Stimulated activated CD8-positive, alpha-beta memory T cell treated with anti-CD3 and anti-CD28 coated beads, Interleukin-15, amount 100 ng/mL, for 1 hour (primary cell): ENCODE data around the gene KIF3A.

Experiments used
- DNase-seq: peaks from one replicate; pipeline ENCODE4 v3.0.0-alpha.2; 2020; ENCODE audit warnings: low read depth

The KIF3A gene

GRCh38 chr5:132736853-132737833 lies at the start of gene KIF3A:
KIF3A (minus strand) TSS chr5:132737546; CDS start chr5:132737419, 127 bp downstream.
- peak; percentile 97 for DNase-seq

GRCh38 chr5:132787076-132787475 lies 49.7 kb upstream of the KIF3A start:
- DNase-seq, result no peak

- no peak for DNase-seq
Observed at GRCh38 chr5:132785864-132786263, 48.5 kb upstream of the KIF3A start.

- DNase-seq, result no peak
Observed at GRCh38 chr5:132785365-132785764, 48.0 kb upstream of the KIF3A start.

GRCh38 chr5:132782101-132782500 lies 44.8 kb upstream of the KIF3A start:
- no peak for DNase-seq

DNA sequence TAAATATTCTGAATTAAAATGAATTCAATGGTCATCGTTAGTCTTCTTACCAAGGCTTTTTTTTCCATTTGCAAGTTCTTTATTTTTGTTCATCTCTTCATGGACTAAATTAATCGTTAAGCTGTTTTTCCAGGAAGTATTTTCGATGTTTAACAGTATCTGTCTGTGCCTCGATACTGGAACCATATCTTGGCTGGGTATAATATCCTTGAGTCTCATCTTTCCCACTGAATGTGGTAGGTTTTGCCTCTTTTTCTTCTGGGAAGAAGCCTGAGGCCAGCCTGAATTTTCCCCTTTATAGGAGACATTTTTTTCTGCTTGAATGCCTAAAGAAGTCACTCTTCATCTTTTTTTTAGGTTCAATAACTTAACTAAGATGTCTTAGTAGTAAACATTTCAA lies 43.7 kb upstream of the KIF3A start:
- DNase-seq, result no peak

GRCh38 chr5:132780577-132780976 lies 43.2 kb upstream of the KIF3A start:
- no peak for DNase-seq

GRCh38 chr5:132779961-132780360 lies 42.6 kb upstream of the KIF3A start:
- no peak for DNase-seq

DNA sequence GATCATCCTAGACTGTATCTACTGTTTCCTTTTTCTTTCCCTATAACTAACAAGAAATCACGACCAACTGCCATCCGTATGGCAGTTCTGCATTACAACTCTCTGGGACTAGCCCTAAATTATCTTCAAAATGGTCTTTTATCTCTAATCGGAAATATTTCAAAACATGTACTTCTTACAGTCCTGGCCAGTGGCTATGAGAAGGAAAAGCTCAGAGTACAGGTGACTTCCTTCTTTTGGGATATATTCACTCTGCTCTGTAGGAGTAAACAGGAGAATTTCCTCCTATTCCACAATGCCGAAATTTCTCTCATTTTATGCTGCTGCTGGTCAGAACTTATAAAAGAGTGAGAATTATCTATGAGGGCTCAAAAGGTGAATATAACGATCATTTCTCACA lies 41.5 kb upstream of the KIF3A start:
- no peak for DNase-seq

- DNase-seq, result no peak
Observed at GRCh38 chr5:132778129-132778528, 40.8 kb upstream of the KIF3A start.

- DNase-seq, result no peak
Observed at GRCh38 chr5:132777209-132778069, 40.1 kb upstream of the KIF3A start, which contains the start of gene SEPTIN8. SEPTIN8 (minus strand) TSS chr5:132777239; CDS start chr5:132777137, 102 bp downstream.

- no peak for DNase-seq
Observed at GRCh38 chr5:132776938-132777208, 39.5 kb upstream of the KIF3A start.

DNA sequence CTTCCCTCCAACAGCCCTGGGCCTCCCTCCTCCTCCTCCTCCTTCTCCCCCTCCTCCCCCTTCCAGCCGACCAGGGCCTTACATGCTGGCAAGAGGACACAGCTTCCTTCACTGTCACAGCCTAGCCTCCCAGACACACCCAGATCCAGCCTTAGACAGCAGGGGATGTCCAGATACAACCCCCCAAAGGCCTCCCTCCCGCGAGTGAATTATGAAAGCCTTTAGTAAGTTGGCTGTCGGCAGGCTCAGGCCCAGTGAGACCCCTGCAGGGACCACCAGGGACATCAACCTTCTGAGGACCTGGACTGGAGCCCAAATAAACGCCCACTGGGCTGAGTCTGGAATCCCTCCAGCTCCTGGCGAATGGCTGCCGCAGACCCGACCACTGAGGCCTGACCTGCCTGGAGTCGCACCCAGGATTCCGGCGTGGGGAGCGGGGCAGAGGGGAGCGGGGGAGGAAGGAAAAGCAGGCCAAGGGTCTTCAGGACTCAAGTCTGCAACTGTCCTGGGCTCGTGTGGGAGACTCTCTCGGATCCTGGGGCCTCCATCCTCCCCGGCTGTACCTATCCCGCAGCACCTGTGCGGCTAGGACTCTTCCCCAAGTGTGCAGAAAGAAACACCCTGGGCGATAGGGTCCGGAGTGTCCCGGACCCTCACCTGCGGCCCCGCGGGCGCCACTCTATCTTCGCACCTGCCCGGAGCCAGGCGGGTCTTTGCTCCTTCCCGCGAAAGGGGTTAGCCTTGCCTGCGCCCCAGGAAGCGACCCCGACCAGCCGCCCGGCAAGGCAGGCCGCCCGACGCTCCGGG lies 39.0 kb upstream of the KIF3A start:
- no peak for DNase-seq

- DNase-seq, result no peak
Observed at GRCh38 chr5:132775476-132775961, 38.2 kb upstream of the KIF3A start.

DNA sequence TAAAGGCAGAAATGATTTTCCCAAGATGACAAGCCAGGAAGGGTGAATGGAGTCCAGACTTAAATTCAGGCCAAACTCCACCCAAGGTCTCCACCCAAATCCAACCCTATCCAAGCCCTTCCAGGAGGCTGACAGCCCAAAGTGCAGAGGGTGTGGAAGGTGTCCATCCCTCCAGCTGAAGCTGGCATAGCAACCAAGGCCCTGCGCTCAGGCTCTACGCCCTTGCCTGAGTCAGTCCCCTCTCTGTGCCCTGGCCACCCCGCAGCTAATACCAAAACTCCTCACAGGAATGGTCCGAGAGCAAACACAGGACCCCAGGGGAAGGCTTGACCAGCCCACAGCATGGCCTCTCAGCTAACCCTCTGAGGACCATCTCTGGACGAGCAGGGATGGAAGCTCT lies 37.5 kb upstream of the KIF3A start:
- DNase-seq, result no peak

DNA sequence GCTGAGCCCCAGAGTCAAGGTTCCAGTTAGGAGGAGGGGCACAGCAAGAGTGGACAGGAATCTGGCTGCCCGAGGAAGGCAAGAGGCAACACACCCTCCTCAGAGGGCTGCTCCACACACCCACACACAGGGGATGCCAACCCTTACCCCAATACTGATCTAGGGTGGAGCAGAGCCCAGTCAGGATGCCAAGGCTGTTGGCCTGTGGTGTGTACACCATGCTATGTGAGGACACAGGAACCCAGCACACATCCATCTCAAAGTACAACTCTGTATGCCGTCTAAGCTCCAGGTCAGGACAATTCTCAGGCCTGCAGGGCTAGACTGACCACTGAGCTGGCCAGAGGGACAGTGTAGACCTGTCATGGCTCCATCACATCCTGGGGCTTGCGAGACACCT lies 37.1 kb upstream of the KIF3A start:
- no peak for DNase-seq

- no peak for DNase-seq
Observed at GRCh38 chr5:132773601-132774355, 36.4 kb upstream of the KIF3A start.

- no peak for DNase-seq
Observed at GRCh38 chr5:132773114-132773513, 35.8 kb upstream of the KIF3A start.

- no peak for DNase-seq
Observed at GRCh38 chr5:132772291-132773070, 35.1 kb upstream of the KIF3A start.

DNA sequence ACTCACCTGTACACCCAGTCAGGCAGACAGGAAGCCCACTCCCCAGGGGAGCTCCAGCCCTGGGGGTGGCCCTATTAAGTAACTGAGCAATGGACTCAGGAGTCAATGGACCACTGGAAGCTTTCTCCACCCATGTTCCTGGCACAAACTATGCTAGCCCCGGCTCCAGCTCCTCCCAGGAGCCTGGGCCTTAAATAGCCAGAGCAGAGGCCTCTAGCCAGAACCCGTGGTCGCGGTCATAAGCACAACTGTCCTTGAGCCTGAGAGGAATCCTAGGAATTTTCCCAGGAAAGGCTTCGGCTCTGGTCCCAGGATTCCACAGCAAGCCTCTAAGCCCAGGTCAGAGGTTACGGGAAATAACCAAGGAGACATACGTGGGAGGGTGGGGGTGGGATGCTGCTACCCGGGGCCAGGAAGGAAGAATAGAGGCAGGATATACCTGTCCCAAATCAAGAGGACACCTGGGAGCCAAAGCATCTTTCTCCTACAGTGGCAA lies 34.2 kb upstream of the KIF3A start:
- no peak for DNase-seq
